Lower lobe of right lung (tissue), 2 donors: ENCODE data around the gene DPP9. TPM values are rescaled to one million over a fixed set of nuclear protein-coding genes. Genes with fewer than 3 reads are reported as not detected.
A peak's percentile ranks its signal among the peaks of the same experiment; 100 is the strongest.

ENCODE experiments used
- ATAC-seq, 2 donors: fragments of 200-7000 bp; cut with Tn5 transposase; one replicate each; pipeline ENCODE4 v1.9.1; 2020 to 2022; ENCODE audit warnings: mild to moderate bottlenecking in 2 of 2, moderate library complexity in 2 of 2
- DNase-seq: peaks from one replicate; pipeline ENCODE4 v3.0.0-alpha.2; 2020
- H3K27ac ChIP-seq: fragments of 200-600 bp; one replicate; pipeline ENCODE4 v1.8.0; 2022
- H3K27me3 ChIP-seq: fragments of 200-600 bp; one replicate; pipeline ENCODE4 v1.8.0; 2022; ENCODE audit warnings: low read depth
- H3K36me3 ChIP-seq: fragments of 200-600 bp; one replicate; pipeline ENCODE4 v1.8.0; 2022; ENCODE audit warnings: mild to moderate bottlenecking
- H3K4me1 ChIP-seq: fragments of 200-600 bp; one replicate; pipeline ENCODE4 v1.8.0; 2022
- H3K4me3 ChIP-seq: fragments of 200-600 bp; one replicate; pipeline ENCODE4 v1.8.0; 2022; ENCODE audit warnings: mild to moderate bottlenecking
- H3K9me3 ChIP-seq: fragments of 200-600 bp; one replicate; pipeline ENCODE4 v1.8.0; 2022
- intact Hi-C: fragments of 100-400 bp; cut with DNase I; formaldehyde crosslinking; loops from one replicate; pipeline ENCODE4 v1.11.0; 2022
- total RNA-seq: library from RNA; stranded (reverse); fragmentation: NEBNext Ultra II Directional; extraction: Animal tissue kit (Norgen Biotek cat#: 25700); gene quantifications from one replicate; pipeline ENCODE4 v1.2.1, GENCODE V29; 2021
- TF ChIP-seq, protein P1 (sequence below): fragments of 200-600 bp; IDR thresholded peaks from one replicate; pipeline ENCODE4 v1.8.0; 2022; ENCODE audit warnings: antibody characterized with exemption, mild to moderate bottlenecking
- donor health status: DM: no; HTN: yes; CAD: no; lungs with severe emphysema.

Gene DPP9
- total RNA-seq, 1 donor from 2014 or later = 79.6 TPM

DNA sequence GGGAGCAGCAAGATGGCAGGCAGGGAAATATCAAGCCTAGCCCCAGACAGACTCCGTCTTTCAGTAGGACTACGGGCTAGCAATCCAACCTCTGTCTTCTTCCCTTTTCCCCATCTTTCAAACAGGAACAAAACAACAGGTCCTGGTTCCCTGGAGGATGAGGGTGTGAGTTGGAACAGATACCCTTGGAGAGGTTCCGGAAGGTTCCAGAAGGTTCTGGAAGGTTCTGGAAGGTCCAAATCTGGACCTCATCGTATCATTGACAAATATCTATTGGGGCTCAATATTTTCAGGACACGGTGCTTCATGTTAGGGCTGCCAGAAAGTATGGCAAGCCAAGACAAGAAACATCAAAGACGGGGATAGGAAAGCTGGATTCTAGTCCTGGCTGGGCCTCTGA, 39.4 kb upstream of the DPP9 start:
- Histone ChIP-seq H3K27ac (no peak overlapping the region), H3K4me1 (peaks cover 6% of the 10 kb centered on the region), H3K9me3 (no peaks in the 10 kb centered on the region), H3K27me3 (peaks cover 39% of the 10 kb centered on the region), H3K4me3 (no peak overlapping the region), H3K36me3 (no peaks in the 10 kb centered on the region)
- ATAC-seq = no peak
- no peak for DNase-seq
- intact Hi-C loops = no loop called here
- TF ChIP-seq, protein P1, sequence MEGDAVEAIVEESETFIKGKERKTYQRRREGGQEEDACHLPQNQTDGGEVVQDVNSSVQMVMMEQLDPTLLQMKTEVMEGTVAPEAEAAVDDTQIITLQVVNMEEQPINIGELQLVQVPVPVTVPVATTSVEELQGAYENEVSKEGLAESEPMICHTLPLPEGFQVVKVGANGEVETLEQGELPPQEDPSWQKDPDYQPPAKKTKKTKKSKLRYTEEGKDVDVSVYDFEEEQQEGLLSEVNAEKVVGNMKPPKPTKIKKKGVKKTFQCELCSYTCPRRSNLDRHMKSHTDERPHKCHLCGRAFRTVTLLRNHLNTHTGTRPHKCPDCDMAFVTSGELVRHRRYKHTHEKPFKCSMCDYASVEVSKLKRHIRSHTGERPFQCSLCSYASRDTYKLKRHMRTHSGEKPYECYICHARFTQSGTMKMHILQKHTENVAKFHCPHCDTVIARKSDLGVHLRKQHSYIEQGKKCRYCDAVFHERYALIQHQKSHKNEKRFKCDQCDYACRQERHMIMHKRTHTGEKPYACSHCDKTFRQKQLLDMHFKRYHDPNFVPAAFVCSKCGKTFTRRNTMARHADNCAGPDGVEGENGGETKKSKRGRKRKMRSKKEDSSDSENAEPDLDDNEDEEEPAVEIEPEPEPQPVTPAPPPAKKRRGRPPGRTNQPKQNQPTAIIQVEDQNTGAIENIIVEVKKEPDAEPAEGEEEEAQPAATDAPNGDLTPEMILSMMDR = no peak

DNA sequence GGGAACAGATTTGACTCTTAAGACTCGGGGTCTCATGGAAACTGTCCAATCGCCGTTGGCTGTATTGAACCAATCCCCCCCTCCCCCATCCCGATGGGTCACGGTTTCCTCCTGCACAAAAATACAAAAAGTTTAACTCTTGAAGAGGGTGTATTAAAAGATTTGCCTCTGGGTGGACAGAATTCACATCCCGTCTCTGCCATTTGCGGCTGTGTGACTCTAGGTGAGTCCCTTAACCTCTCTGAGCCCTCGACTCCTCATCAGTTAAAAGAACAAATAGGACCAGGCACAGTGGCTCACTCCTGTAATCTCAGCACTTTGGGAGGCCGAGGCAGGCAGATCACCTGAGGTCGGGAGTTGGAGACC, 36.6 kb upstream of the DPP9 start:
- Histone ChIP-seq H3K9me3 (no peaks in the 10 kb centered on the region), H3K4me1 (peaks cover 6% of the 10 kb centered on the region), H3K36me3 (no peaks in the 10 kb centered on the region), H3K4me3 (peak overlapping the region; percentile 39), H3K27me3 (peaks cover 35% of the 10 kb centered on the region), H3K27ac (no peak overlapping the region)
- no peak for DNase-seq
- TF ChIP-seq, protein P1 = no peak
- intact Hi-C loops = no loop called here
- ATAC-seq = no peak

DNA sequence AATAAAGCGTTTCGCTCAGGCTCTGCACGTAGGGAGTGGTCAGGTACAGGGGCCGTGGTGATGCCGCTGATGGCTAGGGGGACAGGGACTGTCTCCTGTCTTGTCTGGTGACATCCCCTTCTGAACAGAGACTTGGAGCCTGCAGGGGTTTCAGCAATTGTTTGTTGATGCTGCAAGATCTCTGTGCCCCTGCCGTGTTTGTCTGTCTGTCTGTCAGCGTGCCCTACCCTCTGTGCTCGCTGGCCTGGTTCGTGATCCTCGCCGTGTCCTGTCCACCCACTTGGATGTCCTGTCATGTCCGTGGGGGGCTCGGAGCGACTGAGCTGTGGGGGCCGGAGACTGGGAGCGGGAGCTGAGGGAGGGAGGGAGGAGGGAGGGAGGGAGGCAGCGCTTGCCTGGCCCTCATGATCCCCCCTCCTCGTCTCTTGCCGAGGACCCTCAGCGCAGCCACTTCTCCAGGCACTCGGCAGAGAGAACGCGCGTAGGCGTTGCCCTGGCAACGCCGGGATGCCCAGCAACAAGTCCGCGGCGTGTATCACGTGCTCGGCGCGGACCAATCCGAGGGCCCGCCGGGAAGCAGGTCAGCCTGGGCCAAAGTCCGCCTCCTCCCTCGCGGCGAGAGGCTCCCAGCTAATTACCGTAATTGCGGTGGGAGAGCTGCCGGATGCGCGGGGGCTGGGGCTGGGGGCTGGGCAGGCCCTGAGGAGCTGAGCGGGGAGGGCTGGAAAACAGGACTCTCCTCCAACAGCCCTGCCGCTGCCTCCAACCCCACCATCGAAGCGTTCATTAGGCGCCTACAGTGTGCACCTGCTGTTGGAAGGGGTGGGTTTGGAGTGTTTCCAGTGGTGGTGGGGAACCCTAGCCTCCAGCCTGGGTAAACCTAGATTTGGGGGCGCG, 36.0 kb upstream of the DPP9 start:
- Histone ChIP-seq H3K9me3 (no peaks in the 10 kb centered on the region), H3K27me3 (peaks cover 32% of the 10 kb centered on the region), H3K4me1 (peaks cover 6% of the 10 kb centered on the region), H3K4me3 (peak overlapping the region; percentile 39), H3K36me3 (no peaks in the 10 kb centered on the region), H3K27ac (no peak overlapping the region)
- TF ChIP-seq, protein P1 = no peak
- intact Hi-C loops = no loop called here
- DNase-seq (peak; percentile 96), ATAC-seq (peak; percentile 97 to 99)

DNA sequence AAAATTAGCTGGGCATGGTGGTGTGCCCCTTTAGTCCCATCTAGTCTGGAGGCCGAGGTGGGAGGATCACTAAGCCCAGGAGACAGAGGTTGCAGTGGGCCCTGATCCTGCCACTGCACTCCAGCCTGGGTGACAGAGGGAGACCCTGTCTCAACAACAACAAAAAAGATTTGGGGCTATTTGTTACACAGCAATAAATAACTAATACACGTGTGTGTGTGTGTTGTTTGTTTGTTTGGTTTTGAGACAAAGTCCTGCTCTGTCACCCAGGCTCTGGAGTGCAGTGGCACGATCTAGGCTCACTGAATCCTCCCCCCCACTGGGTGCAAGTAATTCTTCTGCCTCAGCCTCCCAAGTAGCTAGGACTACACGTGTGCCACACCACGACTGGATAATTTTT, 35.0 kb upstream of the DPP9 start:
- no peaks in the 10 kb centered on the region for H3K36me3 ChIP-seq
- ATAC-seq (no peak), DNase-seq (no peak)
- TF ChIP-seq, protein P1 = no peak
- peaks cover 6% of the 10 kb centered on the region for H3K4me1 ChIP-seq
- H3K27ac ChIP-seq = no peak overlapping the region
- intact Hi-C loops = no loop called here
- H3K9me3 ChIP-seq = no peaks in the 10 kb centered on the region
- H3K27me3 ChIP-seq = peaks cover 25% of the 10 kb centered on the region
- H3K4me3 ChIP-seq = no peak overlapping the region

DNA sequence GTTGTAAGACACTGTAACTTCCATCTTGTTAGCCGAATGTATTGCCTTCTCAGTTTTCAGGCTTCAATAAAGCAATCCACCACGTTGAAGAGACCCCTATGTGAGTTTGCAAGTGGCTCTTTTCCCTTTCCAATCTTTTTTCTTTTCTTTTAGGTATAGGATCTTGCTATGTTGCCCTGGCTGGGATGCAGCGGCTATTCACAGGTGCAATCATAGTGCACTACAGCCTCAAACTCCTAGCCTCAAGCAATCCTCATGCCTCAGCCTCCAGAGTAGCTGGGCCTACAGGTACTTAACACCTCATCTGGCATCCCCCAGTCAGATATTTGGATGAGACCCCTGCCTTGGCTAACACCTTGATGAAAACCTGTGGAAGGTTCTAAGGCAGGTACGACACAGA, 34.4 kb upstream of the DPP9 start:
- Histone ChIP-seq H3K36me3 (no peaks in the 10 kb centered on the region), H3K9me3 (no peaks in the 10 kb centered on the region), H3K27me3 (peaks cover 19% of the 10 kb centered on the region), H3K4me1 (peaks cover 6% of the 10 kb centered on the region), H3K4me3 (no peak overlapping the region), H3K27ac (no peak overlapping the region)
- DNase-seq (no peak), ATAC-seq (no peak)
- TF ChIP-seq, protein P1 = no peak
- intact Hi-C loops = no loop called here
